K562 (cell line): ENCODE results near the gene SYT14. TPM values are rescaled to one million over a fixed set of nuclear protein-coding genes. Genes with fewer than 3 reads are reported as not detected.
A peak's percentile ranks its signal among the peaks of the same experiment; 100 is the strongest.

Experiments used
- CBFA2T2 ChIP-seq: fragments of 450-650 bp; conservative IDR thresholded peaks from 2 replicates; pipeline ENCODE4 v1.6.1; 2017; ENCODE audit warnings: mild to moderate bottlenecking
- HMG20A ChIP-seq: fragments of 450-650 bp; formaldehyde crosslinking; conservative IDR thresholded peaks from 2 replicates; pipeline ENCODE4 v1.4.0; 2020; ENCODE audit warnings: mild to moderate bottlenecking, mixed read lengths
- MEIS2 ChIP-seq: fragments of 450-650 bp; IDR thresholded peaks from 2 replicates; pipeline ENCODE4 v1.6.1; 2014; ENCODE audit warnings: mild to moderate bottlenecking; ENCODE audit not compliant: partially characterized antibody
- NFIC ChIP-seq: fragments of 450-650 bp; IDR thresholded peaks from 2 replicates; pipeline ENCODE4 v1.6.1; 2017; ENCODE audit warnings: mild to moderate bottlenecking, inconsistent platforms
- PML ChIP-seq: IDR thresholded peaks from 2 replicates; pipeline ENCODE4 v1.6.1; 2012; ENCODE audit warnings: low read length, inconsistent platforms
- RBM15 ChIP-seq: fragments of 200-400 bp; formaldehyde crosslinking; IDR thresholded peaks from 2 replicates; pipeline ENCODE4 v1.6.1; 2018; ENCODE audit warnings: mild to moderate bottlenecking, low read length, moderate library complexity; ENCODE audit not compliant: insufficient read depth
- RFX1 ChIP-seq: fragments of 450-650 bp; IDR thresholded peaks from 2 replicates; pipeline ENCODE4 v1.6.1; 2016; ENCODE audit warnings: mild to moderate bottlenecking, moderate library complexity
- SMARCA4 ChIP-seq: fragments of 450-650 bp; IDR thresholded peaks from 2 replicates; pipeline ENCODE4 v1.6.1; 2016
- STAT5A ChIP-seq: IDR thresholded peaks from 2 replicates; pipeline ENCODE4 v1.6.1; 2012; ENCODE audit warnings: low read length, inconsistent platforms, borderline replicate concordance
- TCF3 ChIP-seq: sonication (generic); formaldehyde crosslinking; IDR thresholded peaks from 2 replicates; pipeline ENCODE4 v1.4.0; 2020; ENCODE audit warnings: mild to moderate bottlenecking, missing genetic modification reagents
- TEAD4 ChIP-seq, 2 experiments: sonication (generic) in 1 of 2; formaldehyde crosslinking in 1 of 2; IDR thresholded peaks; 2 replicates each; pipeline versions ENCODE4 v1.6.1 to v1.8.0; 2012 to 2022; ENCODE audit warnings: borderline replicate concordance in 1 of 2, inconsistent platforms in 1 of 2, low read length in 1 of 2, mild to moderate bottlenecking in 1 of 2, missing genetic modification reagents in 1 of 2
- XRCC4 ChIP-seq: IDR thresholded peaks from one replicate; pipeline ENCODE4 v1.6.1; 2011; ENCODE audit not compliant: insufficient read depth, insufficient read length; ENCODE audit errors: extremely low read depth
- polyA plus RNA-seq, 8 experiments: library from polyadenylated mRNA; depleted of rRNA in 4 of 8; stranded (reverse) in 5 of 8; unstranded in 3 of 8; fragments of >200 nt; fragmentation: Nextera tagmentation in 2 of 8; fragmentation: Illumina TruSeq in 1 of 8; extraction: Ambion mirVana in 2 of 8; extraction: Trizol in 1 of 8; gene quantifications; 2 replicates each; pipeline versions ENCODE4 v1.2.1 to v1.2.3, GENCODE V29; 2011 to 2014; ENCODE audit warnings: inconsistent platforms in 1 of 8, missing spikeins in 1 of 8
- total RNA-seq, 7 experiments: library from RNA; depleted of rRNA in 6 of 7; stranded (reverse); fragments of >200 nt in 6 of 7; fragmentation: Illumina TruSeq in 2 of 7; extraction: Trizol in 2 of 7; gene quantifications; 2 replicates each; pipeline versions ENCODE4 v1.2.1 to v1.2.3, GENCODE V29; 2011 to 2021; ENCODE audit warnings: low replicate concordance in 1 of 7
- TF ChIP-seq, protein P1 (sequence below): fragments of 250-450 bp; sonication (Bioruptor Pico); IDR thresholded peaks from 2 replicates; pipeline ENCODE4 v1.5.0; 2022; ENCODE audit warnings: mild to moderate bottlenecking
- TF ChIP-seq, protein P2 (sequence below): fragments of 200-800 bp; sonication (Bioruptor generic); IDR thresholded peaks from 2 replicates; pipeline ENCODE4 v1.6.1; 2017; ENCODE audit warnings: missing genetic modification characterization, missing compliant biosample characterization
- TF ChIP-seq, protein P3 (sequence below): fragments of 450-650 bp; IDR thresholded peaks from 2 replicates; pipeline ENCODE4 v1.6.1; 2017; ENCODE audit warnings: antibody characterized with exemption, mild to moderate bottlenecking

The SYT14 gene
- total and polyA plus RNA-seq, 9 of the 15 experiments (the other 6 are each of a cell fraction or from before 2014, with no cell fraction given): 0.01 to 0.04 TPM; not detected in 7

- TF ChIP-seq, protein P1, sequence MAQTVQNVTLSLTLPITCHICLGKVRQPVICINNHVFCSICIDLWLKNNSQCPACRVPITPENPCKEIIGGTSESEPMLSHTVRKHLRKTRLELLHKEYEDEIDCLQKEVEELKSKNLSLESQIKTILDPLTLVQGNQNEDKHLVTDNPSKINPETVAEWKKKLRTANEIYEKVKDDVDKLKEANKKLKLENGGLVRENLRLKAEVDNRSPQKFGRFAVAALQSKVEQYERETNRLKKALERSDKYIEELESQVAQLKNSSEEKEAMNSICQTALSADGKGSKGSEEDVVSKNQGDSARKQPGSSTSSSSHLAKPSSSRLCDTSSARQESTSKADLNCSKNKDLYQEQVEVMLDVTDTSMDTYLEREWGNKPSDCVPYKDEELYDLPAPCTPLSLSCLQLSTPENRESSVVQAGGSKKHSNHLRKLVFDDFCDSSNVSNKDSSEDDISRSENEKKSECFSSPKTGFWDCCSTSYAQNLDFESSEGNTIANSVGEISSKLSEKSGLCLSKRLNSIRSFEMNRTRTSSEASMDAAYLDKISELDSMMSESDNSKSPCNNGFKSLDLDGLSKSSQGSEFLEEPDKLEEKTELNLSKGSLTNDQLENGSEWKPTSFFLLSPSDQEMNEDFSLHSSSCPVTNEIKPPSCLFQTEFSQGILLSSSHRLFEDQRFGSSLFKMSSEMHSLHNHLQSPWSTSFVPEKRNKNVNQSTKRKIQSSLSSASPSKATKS (CRISPR knock-in tag): no peak
- TF ChIP-seq XRCC4 (no peak), RBM15 (no peak), PML (peak; percentile 38; the same call in 1 of the 2 replicates), RFX1 (peak; percentile 8; the same call in 1 of the 2 replicates), MEIS2 (peak; percentile 91), TEAD4 (IDR thresholded peaks at IDR 0.05; ENCODE audit: low read length) (peak; percentile 78), TEAD4 (CRISPR knock-in tag; IDR thresholded peaks at IDR 0.05; ENCODE audit: borderline replicate concordance) (no peak), NFIC (peak; percentile 40; the same call in 1 of the 2 replicates), STAT5A (no peak; the same call in 1 of the 2 replicates), HMG20A (CRISPR knock-in tag) (no peak), SMARCA4 (peak; percentile 44; the same call in 1 of the 2 replicates), TCF3 (0 out of 2 replicates have a peak, but pooled peaks have one; percentile 30), CBFA2T2 (peak; percentile 72)
- TF ChIP-seq, protein P2, sequence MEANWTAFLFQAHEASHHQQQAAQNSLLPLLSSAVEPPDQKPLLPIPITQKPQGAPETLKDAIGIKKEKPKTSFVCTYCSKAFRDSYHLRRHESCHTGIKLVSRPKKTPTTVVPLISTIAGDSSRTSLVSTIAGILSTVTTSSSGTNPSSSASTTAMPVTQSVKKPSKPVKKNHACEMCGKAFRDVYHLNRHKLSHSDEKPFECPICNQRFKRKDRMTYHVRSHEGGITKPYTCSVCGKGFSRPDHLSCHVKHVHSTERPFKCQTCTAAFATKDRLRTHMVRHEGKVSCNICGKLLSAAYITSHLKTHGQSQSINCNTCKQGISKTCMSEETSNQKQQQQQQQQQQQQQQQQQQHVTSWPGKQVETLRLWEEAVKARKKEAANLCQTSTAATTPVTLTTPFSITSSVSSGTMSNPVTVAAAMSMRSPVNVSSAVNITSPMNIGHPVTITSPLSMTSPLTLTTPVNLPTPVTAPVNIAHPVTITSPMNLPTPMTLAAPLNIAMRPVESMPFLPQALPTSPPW (CRISPR knock-in tag): peak; percentile 62
- TF ChIP-seq, protein P3, sequence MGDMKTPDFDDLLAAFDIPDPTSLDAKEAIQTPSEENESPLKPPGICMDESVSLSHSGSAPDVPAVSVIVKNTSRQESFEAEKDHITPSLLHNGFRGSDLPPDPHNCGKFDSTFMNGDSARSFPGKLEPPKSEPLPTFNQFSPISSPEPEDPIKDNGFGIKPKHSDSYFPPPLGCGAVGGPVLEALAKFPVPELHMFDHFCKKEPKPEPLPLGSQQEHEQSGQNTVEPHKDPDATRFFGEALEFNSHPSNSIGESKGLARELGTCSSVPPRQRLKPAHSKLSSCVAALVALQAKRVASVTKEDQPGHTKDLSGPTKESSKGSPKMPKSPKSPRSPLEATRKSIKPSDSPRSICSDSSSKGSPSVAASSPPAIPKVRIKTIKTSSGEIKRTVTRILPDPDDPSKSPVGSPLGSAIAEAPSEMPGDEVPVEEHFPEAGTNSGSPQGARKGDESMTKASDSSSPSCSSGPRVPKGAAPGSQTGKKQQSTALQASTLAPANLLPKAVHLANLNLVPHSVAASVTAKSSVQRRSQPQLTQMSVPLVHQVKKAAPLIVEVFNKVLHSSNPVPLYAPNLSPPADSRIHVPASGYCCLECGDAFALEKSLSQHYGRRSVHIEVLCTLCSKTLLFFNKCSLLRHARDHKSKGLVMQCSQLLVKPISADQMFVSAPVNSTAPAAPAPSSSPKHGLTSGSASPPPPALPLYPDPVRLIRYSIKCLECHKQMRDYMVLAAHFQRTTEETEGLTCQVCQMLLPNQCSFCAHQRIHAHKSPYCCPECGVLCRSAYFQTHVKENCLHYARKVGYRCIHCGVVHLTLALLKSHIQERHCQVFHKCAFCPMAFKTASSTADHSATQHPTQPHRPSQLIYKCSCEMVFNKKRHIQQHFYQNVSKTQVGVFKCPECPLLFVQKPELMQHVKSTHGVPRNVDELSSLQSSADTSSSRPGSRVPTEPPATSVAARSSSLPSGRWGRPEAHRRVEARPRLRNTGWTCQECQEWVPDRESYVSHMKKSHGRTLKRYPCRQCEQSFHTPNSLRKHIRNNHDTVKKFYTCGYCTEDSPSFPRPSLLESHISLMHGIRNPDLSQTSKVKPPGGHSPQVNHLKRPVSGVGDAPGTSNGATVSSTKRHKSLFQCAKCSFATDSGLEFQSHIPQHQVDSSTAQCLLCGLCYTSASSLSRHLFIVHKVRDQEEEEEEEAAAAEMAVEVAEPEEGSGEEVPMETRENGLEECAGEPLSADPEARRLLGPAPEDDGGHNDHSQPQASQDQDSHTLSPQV: no peak
These were observed 6.9 kb upstream of the SYT14 start (continued) for GRCh38 chr1:209931141-209931540.
